Activated T-cell treated with anti-CD3 and anti-CD28 coated beads for 1 hour (primary cell): ENCODE data around the gene CELSR2.
"Not testable (repeated sequence)": the region's sequence is repeated elsewhere in the genome, so short reads cannot be mapped to it uniquely, and the experiment has no call there.

Experiments
- DNase-seq: peaks from one replicate; pipeline ENCODE4 v3.0.0-alpha.2; 2020; ENCODE audit warnings: low read depth

CELSR2 gene

DNA sequence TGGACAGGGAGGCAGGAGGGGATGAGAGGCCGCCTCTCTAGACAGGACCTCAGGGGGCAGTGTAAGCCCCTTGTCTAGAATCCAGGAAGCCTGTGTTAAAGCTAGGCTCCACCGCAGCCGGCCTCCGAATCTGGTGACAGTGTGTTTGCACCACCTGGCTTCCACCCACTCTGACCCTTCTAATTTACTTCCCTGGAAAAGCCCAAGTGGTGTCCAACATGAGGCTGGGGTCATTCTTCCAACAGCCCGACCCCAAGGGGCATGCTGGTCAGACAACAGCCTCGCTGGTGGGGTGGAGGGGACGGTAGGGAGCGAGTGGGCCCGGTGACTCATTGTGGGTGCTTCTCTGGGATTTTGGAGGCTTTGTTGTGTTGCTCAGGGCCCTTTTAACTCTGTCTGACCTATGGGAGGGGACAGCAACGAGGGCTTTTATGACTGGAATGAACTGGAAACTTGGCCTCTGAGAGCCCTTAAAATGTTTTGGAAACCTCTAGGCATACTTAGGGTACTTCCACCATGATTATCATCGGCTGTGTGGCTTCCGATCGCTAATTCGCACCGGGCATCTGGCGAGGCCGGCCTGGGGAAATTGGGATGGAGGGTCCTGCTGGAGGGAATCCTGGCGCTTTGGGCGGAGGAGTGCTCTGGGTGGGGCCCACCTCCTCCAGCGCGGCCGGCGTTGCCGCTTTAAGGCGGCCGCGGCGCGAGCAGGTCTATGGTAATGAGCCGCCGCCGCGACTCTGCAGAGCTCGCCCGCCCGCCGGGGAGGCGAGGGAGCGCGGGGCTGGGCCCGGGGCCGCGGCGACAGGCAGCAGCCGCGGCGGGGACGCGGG, at the start of gene CELSR2:
Gene CELSR2, plus strand, starts transcription at position 743 of the 833 bp plus-strand sequence. CDS start 541 bp downstream, outside the sequence.
- peak; percentile 49 for DNase-seq

GRCh38 chr1:109199710-109200109, 49.6 kb upstream of the CELSR2 start:
- no peak for DNase-seq

- DNase-seq = peak; percentile 9
Observed at GRCh38 chr1:109201123-109201703, 48.1 kb upstream of the CELSR2 start.

DNA sequence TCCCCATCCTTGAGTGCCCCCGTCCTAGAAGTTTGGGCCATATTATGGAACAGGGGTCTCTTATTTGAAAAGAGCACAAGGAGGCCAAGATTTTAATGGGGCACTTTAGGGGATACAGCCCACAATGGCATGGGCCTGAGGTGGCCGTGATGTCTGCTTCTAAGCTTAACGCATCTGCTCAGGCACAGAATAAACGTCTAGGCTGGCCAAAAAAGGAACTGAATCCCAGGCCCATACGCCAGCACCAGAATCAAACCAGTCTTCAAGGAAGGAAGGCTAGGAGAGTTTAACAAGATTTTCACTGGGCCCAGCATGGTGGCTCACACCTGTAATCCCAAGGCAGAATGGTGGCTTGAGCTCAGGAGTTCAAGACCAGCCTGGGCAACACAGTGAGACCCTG, 44.9 kb upstream of the CELSR2 start:
- no peak for DNase-seq

DNA sequence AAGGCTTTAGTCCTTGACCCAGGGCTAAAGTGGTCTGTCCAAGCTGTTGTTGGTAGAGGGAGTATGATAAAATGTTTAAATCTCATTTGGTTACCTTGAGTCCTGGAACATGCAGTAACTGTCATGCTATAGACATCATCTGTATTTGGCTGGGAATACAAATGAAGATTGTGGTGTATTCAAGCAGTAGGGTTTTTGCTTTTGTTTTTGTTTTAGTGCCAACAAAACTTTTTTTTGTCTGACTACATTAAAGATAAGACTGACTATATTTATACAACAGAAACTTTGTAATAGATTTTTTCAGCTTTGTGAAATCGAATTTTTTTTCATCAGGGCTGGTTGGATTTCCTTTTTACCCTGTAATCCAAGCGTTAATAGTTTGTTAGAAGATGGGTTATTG, 43.0 kb upstream of the CELSR2 start:
- no peak for DNase-seq

GRCh38 chr1:109207467-109208103, 41.8 kb upstream of the CELSR2 start:
- DNase-seq = no peak

GRCh38 chr1:109208394-109208793, 40.9 kb upstream of the CELSR2 start:
- no peak for DNase-seq

- no peak for DNase-seq
Observed at GRCh38 chr1:109208836-109209463, 40.4 kb upstream of the CELSR2 start.

- DNase-seq = no peak
Observed at GRCh38 chr1:109210058-109210457, 39.3 kb upstream of the CELSR2 start.

DNA sequence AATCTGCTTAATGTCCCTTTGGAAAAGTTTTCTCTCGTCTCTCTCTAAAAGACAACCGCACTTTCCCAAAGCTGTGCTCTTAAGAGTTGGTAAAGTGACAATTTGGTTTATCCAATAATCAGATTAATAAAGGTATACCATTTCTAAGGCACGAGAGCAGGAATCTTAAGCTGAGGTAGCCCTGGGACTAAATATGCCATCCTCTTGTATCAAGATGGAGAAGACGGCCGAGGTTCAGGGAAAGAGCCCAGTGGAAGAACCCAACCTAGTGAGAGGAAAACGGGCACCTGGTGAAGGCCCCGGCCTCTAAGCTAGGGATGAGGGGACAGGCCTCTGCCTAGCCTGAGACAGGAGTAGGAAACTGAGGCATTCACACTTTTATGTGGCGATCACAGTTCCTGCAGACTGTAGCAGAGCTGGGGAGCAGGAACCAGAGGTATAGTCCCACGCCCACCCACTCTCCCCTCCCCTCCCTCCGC, 36.0 kb upstream of the CELSR2 start:
- no peak for DNase-seq

DNA sequence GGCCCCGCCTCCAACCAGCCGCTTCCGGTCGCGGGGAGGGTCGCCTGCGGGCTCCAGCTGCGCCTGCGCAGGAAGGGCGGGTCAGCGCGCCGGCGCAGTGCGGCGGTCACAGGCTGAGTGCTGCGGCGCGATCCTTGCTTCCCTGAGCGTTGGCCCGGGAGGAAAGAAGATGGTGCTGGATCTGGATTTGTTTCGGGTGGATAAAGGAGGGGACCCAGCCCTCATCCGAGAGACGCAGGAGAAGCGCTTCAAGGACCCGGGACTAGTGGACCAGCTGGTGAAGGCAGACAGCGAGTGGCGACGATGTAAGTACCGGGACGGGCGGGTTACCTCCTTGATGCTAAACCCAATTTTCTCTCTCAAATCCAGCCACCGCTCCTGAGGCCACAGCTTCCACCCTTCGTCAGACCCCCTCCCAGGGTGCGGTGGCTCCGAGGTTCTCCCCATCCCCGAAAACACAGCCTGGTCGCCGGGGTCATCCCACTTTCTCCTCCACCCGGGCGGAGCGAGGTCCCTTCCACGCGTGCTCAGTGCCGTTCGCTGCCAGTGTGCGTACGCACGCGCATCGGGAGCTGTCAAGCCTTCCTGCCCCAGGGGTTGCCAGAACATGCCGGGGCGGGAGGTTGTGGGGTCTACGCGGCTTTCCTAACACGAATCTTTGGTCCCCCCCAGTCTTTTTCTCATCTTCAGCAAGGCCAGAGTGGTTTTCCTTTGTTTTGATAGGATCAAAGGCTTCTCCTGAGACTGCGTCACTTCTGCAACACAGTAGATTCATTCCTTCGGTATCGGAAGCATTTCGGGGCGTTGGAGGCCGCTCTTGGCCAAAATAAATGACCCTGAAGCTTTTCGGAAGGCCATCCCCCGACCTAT, 35.3 kb upstream of the CELSR2 start, which contains the start of gene SARS1:
Gene SARS1, plus strand, starts transcription at position 95 of the 870 bp plus-strand sequence. Its CDS starts 75 bp downstream, at position 170.
- peak; percentile 86 for DNase-seq

DNA sequence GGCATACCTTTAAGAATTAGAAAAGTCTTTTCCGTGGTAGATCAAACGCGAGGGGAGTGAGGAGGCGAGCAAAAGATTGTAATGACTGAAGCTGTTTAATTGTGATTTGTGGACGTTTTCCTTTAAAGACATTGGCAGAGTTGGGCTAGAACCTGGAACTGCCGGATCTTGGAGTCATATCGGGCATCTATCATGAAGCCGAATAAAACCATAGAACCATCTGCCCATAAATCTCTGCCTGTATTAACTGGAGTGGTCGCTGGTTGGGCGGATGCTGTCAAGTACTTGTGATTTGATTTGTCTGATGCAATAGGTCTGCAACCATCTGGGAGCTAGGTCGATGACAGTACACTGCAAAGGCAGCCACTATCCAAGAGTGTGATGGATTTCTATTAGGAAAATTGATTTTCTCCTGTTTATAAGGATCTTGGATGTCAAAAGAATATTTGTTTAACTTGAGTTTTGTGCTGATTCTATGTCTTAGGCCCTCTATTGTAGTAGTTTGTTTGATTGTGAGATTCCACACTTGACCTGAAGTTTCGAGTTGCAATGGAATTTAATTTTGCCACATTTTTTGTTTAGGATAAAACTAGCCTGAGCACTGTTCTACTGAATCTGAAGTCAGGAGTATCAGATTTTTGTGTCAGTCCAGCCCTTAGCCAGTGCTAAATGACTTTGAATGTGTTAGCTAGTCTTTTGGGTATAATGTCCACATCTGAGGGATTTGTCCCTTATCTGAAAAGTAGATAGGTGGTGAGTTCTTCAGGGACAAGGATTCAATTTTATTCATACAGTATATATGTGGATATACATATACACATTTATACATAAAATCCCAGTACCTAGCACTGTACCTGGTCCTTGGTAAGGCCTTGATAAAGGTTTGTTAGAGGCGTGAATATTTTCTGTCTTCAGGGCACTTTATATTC, 34.4 kb upstream of the CELSR2 start:
- no peak for DNase-seq

- no peak for DNase-seq
Observed at GRCh38 chr1:109216662-109217061, 32.7 kb upstream of the CELSR2 start.

GRCh38 chr1:109218516-109218915, 30.8 kb upstream of the CELSR2 start:
- no peak for DNase-seq

DNA sequence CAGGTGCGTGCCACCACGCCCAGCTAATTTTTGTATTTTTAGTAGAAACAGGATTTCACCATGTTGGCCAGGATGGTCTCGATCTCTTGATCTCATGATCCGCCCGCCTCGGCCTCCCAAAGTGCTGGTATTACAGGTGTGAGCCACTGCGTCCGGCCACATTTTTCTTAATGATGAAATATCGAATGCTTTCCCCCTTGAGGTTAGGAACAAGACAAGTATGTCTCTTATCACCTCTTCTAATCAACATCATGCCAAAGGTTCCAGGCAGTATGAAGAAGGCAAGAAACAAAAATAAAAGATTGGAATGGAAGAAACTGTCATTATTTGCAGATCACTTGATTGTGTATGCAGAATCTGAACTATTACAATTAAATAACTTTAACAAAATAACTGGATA, 28.1 kb upstream of the CELSR2 start:
- not testable (repeated sequence) for DNase-seq

DNA sequence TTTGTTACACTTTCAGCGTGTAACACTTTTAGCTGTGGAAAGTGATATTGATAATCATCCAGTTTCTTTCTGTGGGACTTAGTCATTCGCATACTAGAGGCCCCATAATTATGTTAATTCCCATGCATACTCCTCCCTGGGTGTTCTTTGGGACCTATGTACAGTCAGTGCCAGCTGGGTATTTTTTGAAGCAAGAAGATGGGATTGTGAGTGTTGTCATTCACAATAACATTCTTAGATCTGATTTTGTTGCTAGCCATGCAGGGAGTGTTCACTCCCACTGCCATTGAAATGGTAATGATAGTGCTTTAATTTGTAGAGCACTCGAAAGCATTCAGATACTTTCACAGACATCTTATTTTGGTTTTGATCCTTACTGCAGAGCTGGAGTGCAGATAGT, 24.0 kb upstream of the CELSR2 start:
- DNase-seq = no peak

GRCh38 chr1:109225711-109226445, 23.5 kb upstream of the CELSR2 start:
- DNase-seq = no peak

- no peak for DNase-seq
Observed at GRCh38 chr1:109228167-109228566, 21.2 kb upstream of the CELSR2 start.

DNA sequence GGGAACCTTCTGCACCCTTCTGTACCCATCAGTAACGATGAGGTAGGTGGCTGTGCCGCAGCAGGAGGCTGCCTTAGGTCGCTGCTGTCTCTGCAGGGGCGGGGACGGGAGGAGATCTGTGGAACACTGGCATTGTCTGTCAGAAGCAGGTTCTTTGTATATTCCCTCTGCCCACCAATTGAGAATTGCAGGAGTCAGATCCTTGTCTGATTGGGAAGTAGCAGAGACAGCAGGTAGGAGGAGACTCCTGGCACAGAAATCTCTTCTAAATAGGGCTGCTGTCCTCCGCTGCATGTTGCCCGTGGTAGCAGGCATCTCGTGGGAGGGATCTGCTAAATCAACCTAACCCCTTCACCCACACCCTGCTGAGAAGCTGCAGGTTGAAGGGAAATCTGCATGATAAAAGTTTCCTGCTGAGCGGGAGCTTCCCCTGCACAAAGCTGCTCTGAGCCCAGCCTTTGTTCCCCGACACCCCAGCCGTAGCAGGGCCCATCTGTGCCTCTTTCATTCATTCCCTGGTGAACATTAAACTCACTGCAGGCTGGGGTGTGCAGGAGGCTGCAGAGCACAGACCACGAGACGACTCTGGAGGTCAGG, 19.7 kb upstream of the CELSR2 start:
- no peak for DNase-seq
